HUES6 (cell line): ENCODE measurements around the gene MNS1.
"Not testable (repeated sequence)": the region's sequence is repeated elsewhere in the genome, so short reads cannot be mapped to it uniquely, and the experiment has no call there.

ENCODE experiments used
- H3K27ac ChIP-seq: 2 replicates; pipeline ENCODE4 v1.7.0; 2013; ENCODE audit warnings: low read depth, mild to moderate bottlenecking, low read length, inconsistent platforms
- H3K27me3 ChIP-seq: 2 replicates; pipeline ENCODE4 v1.6.1; 2013; ENCODE audit warnings: low read length; ENCODE audit not compliant: control insufficient read depth, insufficient read depth
- H3K36me3 ChIP-seq: 2 replicates; pipeline ENCODE4 v1.6.1; 2013; ENCODE audit warnings: low read length; ENCODE audit not compliant: control insufficient read depth, insufficient read depth
- H3K4me1 ChIP-seq: 2 replicates; pipeline ENCODE4 v1.6.1; 2013; ENCODE audit warnings: low read length; ENCODE audit not compliant: control insufficient read depth, insufficient read depth
- H3K4me3 ChIP-seq: 2 replicates; pipeline ENCODE4 v1.5.1; 2013; ENCODE audit warnings: low read depth, low read length
- H3K9ac ChIP-seq: one replicate; pipeline ENCODE4 v1.6.1; 2013; ENCODE audit warnings: mild to moderate bottlenecking, low read length
- H3K9me3 ChIP-seq: 2 replicates; pipeline ENCODE4 v1.6.1; 2013; ENCODE audit warnings: low read depth, low read length; ENCODE audit not compliant: control insufficient read depth, insufficient read depth

The MNS1 gene

GRCh38 chr15:56454836-56455235 lies 10.1 kb downstream of the MNS1 start:
- no peaks in the 10 kb centered on the region for H3K36me3 ChIP-seq
- H3K9me3 ChIP-seq: no peaks in the 10 kb centered on the region
- no peaks in the 10 kb centered on the region for H3K27me3 ChIP-seq
- no peak overlapping the region for H3K27ac ChIP-seq
- H3K4me3 ChIP-seq: no peak overlapping the region
- H3K9ac ChIP-seq: no peak overlapping the region
- no peaks in the 10 kb centered on the region for H3K4me1 ChIP-seq

- Histone ChIP-seq H3K9me3 (peaks cover 2% of the 10 kb centered on the region; the same call in 1 of the 2 replicates), H3K4me1 (no peaks in the 10 kb centered on the region), H3K27me3 (no peaks in the 10 kb centered on the region), H3K4me3 (no peak overlapping the region), H3K9ac (no peak overlapping the region), H3K36me3 (no peaks in the 10 kb centered on the region), H3K27ac (no peak overlapping the region)
Observed at GRCh38 chr15:56445746-56446145, 19.2 kb downstream of the MNS1 start.

DNA sequence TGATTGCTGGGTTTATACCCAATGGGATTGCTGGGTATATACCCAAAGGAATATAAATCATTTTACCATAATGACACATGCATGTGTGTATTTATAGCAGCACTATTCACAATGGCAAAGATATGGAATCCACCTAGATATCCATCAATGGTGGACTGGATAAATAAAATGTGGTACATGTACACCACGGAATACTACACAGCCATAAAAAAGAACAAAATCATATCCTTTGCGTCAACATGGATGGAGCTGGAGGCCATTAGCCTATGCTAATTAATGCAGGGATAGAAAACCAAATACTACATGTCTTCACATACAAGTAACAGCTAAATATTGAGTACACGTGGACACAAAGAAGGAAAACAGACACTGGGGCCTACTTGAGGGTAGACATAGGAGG lies 22.6 kb downstream of the MNS1 start:
- peaks cover 6% of the 10 kb centered on the region for H3K9me3 ChIP-seq
- no peaks in the 10 kb centered on the region for H3K27me3 ChIP-seq
- no peak overlapping the region for H3K4me3 ChIP-seq
- no peak overlapping the region for H3K27ac ChIP-seq
- H3K4me1 ChIP-seq: no peaks in the 10 kb centered on the region
- H3K36me3 ChIP-seq: no peaks in the 10 kb centered on the region
- H3K9ac ChIP-seq: no peak overlapping the region

DNA sequence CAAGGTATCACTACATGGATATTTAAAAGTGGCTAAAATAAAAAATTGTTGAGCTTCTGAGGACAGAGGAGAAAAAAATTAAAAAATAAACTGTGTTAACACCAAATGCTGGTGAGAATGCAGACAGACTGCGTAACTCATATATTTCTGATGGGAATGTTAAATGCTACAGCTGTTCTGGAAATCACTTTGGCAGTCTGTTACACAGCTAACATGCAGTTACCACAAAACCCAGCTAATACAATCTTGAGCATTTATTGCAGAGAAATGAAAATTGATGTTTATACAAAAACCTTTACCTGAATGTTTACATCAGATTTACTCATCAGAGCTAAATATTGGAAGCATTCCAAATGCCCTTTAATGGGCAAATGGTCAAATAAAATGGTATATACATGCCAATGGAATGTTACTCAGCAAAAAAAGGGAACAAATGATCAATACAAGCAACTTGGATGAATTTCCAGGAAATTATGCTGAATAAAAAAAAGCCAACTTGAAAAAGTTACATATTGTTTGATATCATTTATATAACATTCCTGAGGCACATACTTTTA lies 24.6 kb downstream of the MNS1 start:
- no peak overlapping the region for H3K9ac ChIP-seq
- H3K4me1 ChIP-seq: no peaks in the 10 kb centered on the region
- no peak overlapping the region for H3K27ac ChIP-seq
- H3K4me3 ChIP-seq: no peak overlapping the region
- no peaks in the 10 kb centered on the region for H3K27me3 ChIP-seq
- peaks cover 6% of the 10 kb centered on the region for H3K9me3 ChIP-seq
- no peaks in the 10 kb centered on the region for H3K36me3 ChIP-seq

DNA sequence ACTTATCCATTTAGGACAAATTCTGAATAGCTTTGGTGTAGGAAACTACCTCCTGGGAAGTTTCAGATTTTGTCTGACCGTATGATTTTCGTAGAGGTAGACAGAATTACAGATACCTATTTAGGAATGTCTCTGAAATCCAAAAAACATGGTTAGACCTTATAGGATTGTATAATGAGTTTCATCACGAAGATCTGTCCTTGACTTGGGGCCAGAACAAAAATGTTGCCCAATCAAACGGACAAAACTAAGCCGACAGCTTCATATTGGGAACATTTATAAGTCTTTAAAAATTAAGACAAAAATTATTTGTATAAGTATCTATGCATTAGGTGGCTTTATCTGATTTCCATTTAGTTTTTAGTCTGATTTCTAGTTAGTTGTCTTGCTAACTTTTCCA lies 32.6 kb downstream of the MNS1 start:
- no peaks in the 10 kb centered on the region for H3K4me1 ChIP-seq
- no peak overlapping the region for H3K4me3 ChIP-seq
- no peak overlapping the region for H3K27ac ChIP-seq
- H3K9me3 ChIP-seq: no peaks in the 10 kb centered on the region
- no peak overlapping the region for H3K9ac ChIP-seq
- H3K36me3 ChIP-seq: peaks cover 6% of the 10 kb centered on the region; the same call in 1 of the 2 replicates
- H3K27me3 ChIP-seq: no peaks in the 10 kb centered on the region

DNA sequence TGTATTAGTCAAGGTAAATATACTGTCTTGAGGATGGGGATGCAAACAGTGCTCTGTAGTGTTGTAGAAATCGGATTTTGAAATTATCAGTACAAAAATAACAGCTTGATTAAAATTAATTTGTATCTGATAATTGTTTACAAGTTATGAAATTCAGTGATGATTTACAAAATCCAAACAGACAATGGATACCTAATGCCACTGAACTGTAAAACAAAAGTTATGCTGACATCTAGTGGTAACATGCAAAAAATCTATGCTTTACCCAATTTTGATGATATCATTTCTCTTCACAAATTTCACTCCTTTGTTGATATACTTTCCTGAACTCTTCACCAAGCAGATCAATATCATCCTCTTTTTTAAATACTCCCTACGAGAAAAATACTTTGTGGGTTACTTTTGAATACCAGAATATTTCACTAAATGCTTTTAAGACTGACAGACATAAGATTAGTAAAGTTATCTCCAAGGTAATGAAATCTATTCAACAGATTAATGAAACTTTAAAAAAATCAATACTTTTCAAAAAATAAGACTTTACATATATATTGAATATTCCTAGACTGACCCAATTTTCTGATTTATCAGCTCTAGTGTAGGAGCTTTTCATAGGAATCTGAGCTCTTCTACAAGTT lies 36.0 kb downstream of the MNS1 start:
- H3K9me3 ChIP-seq: no peaks in the 10 kb centered on the region
- no peak overlapping the region for H3K4me3 ChIP-seq
- H3K27ac ChIP-seq: no peak overlapping the region
- H3K36me3 ChIP-seq: peaks cover 6% of the 10 kb centered on the region; the same call in 1 of the 2 replicates
- H3K4me1 ChIP-seq: no peaks in the 10 kb centered on the region
- H3K27me3 ChIP-seq: no peaks in the 10 kb centered on the region
- H3K9ac ChIP-seq: no peak overlapping the region

DNA sequence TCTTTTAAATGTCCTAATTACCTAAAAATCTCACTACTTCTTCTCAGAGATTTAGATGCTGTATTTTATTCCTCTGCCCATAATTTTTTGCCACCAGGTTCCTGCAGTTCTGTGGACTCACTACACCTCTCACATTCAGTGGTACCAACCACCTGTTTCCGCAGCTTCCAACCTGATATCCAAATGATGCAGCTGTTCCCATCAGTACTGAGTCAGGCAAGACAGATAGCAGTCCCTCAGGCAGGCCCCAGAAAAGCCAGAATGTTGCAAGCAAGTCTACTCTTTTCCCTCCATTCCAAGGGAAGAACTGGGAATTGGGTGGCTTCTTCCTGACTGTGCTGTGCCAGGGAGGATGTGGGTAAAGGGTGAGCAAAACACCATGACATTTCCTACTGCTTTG lies 39.0 kb downstream of the MNS1 start:
- no peaks in the 10 kb centered on the region for H3K9me3 ChIP-seq
- H3K27ac ChIP-seq: no peak overlapping the region
- H3K9ac ChIP-seq: no peak overlapping the region
- peaks cover 5% of the 10 kb centered on the region; the same call in 1 of the 2 replicates for H3K36me3 ChIP-seq
- no peaks in the 10 kb centered on the region for H3K27me3 ChIP-seq
- no peaks in the 10 kb centered on the region for H3K4me1 ChIP-seq
- no peak overlapping the region for H3K4me3 ChIP-seq

GRCh38 chr15:56425276-56425675 lies 39.7 kb downstream of the MNS1 start:
- H3K27me3 ChIP-seq: no peaks in the 10 kb centered on the region

DNA sequence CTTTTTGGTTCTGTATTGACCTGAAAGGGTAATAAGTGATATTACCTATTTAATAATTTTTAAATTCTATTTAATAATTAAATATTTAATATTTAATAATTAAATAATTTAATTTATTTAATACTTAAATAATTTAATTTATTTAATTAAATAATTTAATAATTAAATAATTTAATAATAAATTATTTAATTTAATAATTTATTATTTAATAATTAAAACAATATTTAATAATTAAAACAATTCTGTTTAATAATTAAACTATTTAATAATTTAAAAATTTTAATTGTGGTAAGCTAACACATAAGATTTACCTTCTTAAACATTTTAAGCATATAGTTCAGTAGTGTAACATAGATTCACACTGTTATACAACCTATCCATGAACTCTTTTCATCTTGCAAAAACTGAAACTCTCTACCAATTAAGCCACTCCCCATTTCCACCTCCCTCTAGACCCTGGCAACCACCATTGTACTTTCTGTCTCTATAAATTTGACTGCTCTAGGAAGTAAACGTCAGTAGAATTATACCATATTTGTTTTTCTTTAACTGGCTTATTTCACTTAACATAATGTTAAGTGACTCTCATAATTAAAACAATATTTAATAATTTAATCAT lies 51.7 kb downstream of the MNS1 start:
- not testable (repeated sequence) for H3K4me1 ChIP-seq, H3K4me3 ChIP-seq, H3K9ac ChIP-seq, H3K27me3 ChIP-seq, H3K27ac ChIP-seq, H3K9me3 ChIP-seq, H3K36me3 ChIP-seq

More at GRCh38 chr15:56425276-56425675, 39.7 kb downstream of the MNS1 start:
- H3K4me3 ChIP-seq: no peak overlapping the region
- H3K36me3 ChIP-seq: peaks cover 2% of the 10 kb centered on the region; the same call in 1 of the 2 replicates
- H3K9ac ChIP-seq: no peak overlapping the region
- H3K27ac ChIP-seq: no peak overlapping the region
- no peaks in the 10 kb centered on the region for H3K9me3 ChIP-seq
- no peaks in the 10 kb centered on the region for H3K4me1 ChIP-seq

DNA sequence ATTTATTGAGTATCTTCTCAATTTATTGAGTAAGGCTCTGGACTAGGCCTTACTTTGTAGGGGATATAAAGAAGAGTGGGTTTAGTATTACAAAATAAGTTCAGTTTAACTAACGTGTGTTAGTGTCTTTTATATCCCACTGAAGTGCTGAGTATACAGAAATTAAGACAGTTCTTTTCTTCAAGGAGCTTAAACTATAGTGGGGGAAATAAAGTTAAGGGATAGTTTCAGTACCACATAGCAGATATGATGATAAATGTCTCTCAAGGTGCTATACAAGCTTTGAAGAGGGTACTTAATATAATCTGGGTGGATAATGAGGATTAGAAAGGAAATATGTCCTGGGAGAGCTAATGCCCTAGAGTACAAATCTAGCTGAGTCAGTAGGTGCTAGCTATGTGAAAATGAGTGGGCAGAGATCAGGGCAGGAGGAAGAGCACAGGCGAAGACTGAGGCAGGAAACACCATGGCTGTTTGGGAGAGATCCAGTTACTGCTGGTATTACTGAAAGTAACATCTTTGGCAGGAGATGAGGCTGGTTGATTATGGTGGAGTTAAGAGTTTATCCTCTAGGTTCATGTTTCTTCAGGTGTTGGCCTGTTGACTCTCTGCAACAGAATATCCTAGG lies 53.7 kb downstream of the MNS1 start:
- H3K4me1 ChIP-seq: no peaks in the 10 kb centered on the region
- no peaks in the 10 kb centered on the region; the same call in 1 of the 2 replicates for H3K36me3 ChIP-seq
- no peak overlapping the region for H3K4me3 ChIP-seq
- no peak overlapping the region for H3K27ac ChIP-seq
- H3K9me3 ChIP-seq: no peaks in the 10 kb centered on the region
- H3K9ac ChIP-seq: no peak overlapping the region
- H3K27me3 ChIP-seq: no peaks in the 10 kb centered on the region

DNA sequence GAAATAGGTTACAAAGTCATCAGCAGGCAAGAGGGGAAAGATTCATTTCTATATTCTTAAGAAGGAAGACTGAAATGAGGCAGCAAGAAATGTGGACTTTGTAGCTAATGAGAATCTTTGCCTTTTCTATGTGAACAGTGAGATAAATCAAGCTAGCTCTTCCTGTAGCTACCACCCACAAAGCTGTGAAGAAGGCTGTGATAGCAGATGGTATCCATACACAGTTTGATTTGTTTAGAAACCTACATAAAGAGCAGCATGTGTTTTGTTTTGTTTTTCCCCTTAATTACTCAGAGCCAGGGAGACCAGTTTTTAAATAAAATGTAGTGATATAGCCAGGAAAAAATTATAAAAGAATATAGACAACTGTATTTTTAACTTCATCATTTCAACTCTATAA lies 54.2 kb downstream of the MNS1 start:
- Histone ChIP-seq H3K4me1 (no peaks in the 10 kb centered on the region), H3K27me3 (no peaks in the 10 kb centered on the region), H3K9me3 (no peaks in the 10 kb centered on the region), H3K36me3 (no peaks in the 10 kb centered on the region; the same call in 1 of the 2 replicates), H3K27ac (no peak overlapping the region), H3K4me3 (no peak overlapping the region), H3K9ac (no peak overlapping the region)
